SJCRH30 (cell line): Measurements from ENCODE around the gene DIP2A. TPM values are rescaled to one million over a fixed set of nuclear protein-coding genes. Genes with fewer than 3 reads are reported as not detected.

Experiments used
- DNase-seq, 2 experiments: peaks; one replicate each; pipeline ENCODE4 v3.0.0-alpha.2; 2015 to 2020
- H3K27ac ChIP-seq: fragments of 250-450 bp; sonication (Bioruptor Pico); 2 replicates; pipeline ENCODE4 v1.5.1; 2020; ENCODE audit warnings: mild to moderate bottlenecking, moderate library complexity
- H3K27me3 ChIP-seq: fragments of 250-450 bp; sonication (Bioruptor Pico); 2 replicates; pipeline ENCODE4 v1.5.1; 2020; ENCODE audit warnings: mild to moderate bottlenecking, moderate library complexity
- H3K36me3 ChIP-seq: fragments of 250-450 bp; sonication (Bioruptor Pico); 2 replicates; pipeline ENCODE4 v1.5.1; 2020; ENCODE audit warnings: mild to moderate bottlenecking, moderate library complexity
- H3K4me1 ChIP-seq: fragments of 250-450 bp; sonication (Bioruptor Pico); 2 replicates; pipeline ENCODE4 v1.5.1; 2020; ENCODE audit warnings: mild to moderate bottlenecking, moderate library complexity
- H3K4me3 ChIP-seq: fragments of 250-450 bp; sonication (Bioruptor Pico); 2 replicates; pipeline ENCODE4 v1.5.1; 2020; ENCODE audit warnings: mild to moderate bottlenecking, moderate library complexity
- H3K9me3 ChIP-seq: fragments of 250-450 bp; sonication (Bioruptor Pico); replicated peaks from 2 replicates; pipeline ENCODE4 v1.5.1; 2020; ENCODE audit warnings: mild to moderate bottlenecking, moderate library complexity
- total RNA-seq: library from RNA; depleted of rRNA; stranded (reverse); fragments of >200 nt; shearing (Covaris generic); gene quantifications from 2 replicates; pipeline ENCODE4 v1.2.3, GENCODE V29; 2014; rRNA removed

The DIP2A gene, protein sequence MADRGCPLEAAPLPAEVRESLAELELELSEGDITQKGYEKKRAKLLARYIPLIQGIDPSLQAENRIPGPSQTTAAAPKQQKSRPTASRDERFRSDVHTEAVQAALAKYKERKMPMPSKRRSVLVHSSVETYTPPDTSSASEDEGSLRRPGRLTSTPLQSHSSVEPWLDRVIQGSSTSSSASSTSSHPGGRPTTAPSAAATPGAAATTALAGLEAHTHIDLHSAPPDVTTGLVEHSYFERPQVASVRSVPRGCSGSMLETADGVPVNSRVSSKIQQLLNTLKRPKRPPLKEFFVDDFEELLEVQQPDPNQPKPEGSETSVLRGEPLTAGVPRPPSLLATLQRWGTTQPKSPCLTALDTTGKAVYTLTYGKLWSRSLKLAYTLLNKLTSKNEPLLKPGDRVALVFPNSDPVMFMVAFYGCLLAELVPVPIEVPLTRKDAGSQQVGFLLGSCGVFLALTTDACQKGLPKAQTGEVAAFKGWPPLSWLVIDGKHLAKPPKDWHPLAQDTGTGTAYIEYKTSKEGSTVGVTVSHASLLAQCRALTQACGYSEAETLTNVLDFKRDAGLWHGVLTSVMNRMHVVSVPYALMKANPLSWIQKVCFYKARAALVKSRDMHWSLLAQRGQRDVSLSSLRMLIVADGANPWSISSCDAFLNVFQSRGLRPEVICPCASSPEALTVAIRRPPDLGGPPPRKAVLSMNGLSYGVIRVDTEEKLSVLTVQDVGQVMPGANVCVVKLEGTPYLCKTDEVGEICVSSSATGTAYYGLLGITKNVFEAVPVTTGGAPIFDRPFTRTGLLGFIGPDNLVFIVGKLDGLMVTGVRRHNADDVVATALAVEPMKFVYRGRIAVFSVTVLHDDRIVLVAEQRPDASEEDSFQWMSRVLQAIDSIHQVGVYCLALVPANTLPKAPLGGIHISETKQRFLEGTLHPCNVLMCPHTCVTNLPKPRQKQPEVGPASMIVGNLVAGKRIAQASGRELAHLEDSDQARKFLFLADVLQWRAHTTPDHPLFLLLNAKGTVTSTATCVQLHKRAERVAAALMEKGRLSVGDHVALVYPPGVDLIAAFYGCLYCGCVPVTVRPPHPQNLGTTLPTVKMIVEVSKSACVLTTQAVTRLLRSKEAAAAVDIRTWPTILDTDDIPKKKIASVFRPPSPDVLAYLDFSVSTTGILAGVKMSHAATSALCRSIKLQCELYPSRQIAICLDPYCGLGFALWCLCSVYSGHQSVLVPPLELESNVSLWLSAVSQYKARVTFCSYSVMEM (N-terminal part only)
- 22.4 and 27.0 TPM in 2 replicates for total RNA-seq

GRCh38 chr21:46458315-46459023 is at the start of gene DIP2A:
DIP2A (plus strand) TSS chr21:46458891; CDS start chr21:46459132, 241 bp downstream.
- DNase-seq = peak; percentile 97
- Histone ChIP-seq H3K4me3 (peak within 1 kb of the TSS; percentile 82), H3K36me3 (peaks cover 13% of the 10 kb centered on the region), H3K27ac (peak within 1 kb of the TSS; percentile 91), H3K9me3 (no peaks in the 10 kb centered on the region), H3K27me3 (no peaks in the 10 kb centered on the region), H3K4me1 (peaks cover 6% of the 10 kb centered on the region; the same call in 1 of the 2 replicates)

DNA sequence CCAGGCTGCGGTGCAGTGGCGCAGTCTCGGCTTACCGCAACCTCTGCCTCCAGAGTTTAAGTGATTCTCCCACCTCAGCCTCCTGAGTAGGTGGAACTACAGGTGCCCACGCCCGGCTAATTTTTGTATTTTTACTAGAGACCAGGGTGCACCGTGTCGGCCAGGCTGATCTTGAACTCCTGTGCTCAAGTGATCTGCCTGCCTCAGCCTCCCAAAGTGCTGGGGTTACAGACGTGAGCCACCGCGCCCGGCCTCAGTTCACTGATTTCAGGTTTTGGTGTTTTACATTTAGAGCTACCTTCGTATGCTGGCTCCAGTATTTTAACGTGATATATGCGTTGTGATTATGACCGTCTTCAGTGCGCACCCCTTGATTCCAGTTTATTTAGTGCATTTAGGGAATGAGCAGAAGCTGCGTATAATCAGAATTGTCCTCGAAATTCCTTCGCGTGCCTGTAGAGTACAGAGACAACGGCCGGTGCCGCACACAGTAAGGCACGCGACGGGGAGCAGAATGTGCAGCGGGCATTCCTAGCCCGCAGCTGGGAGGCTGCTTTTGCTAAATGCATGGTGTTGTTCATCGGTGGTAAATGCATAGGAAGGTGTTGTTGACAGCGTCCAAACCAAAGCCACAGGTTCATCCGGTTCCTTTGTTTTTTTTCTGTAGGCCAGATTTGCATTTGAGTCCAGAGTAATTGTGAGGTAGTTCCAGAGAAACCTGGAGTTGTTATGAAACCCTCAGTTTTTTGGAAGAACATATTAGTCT is 48.9 kb upstream of the DIP2A start:
- Histone ChIP-seq H3K4me3 (no peak overlapping the region), H3K36me3 (peaks cover 15% of the 10 kb centered on the region), H3K9me3 (no peaks in the 10 kb centered on the region), H3K27me3 (no peaks in the 10 kb centered on the region), H3K27ac (no peak overlapping the region), H3K4me1 (no peaks in the 10 kb centered on the region)
- no peak for DNase-seq

- H3K27me3 ChIP-seq = no peaks in the 10 kb centered on the region
- peaks cover 16% of the 10 kb centered on the region for H3K36me3 ChIP-seq
- no peak overlapping the region for H3K4me3 ChIP-seq
- H3K27ac ChIP-seq = no peak overlapping the region
- no peaks in the 10 kb centered on the region for H3K4me1 ChIP-seq
- DNase-seq = no peak
- no peaks in the 10 kb centered on the region for H3K9me3 ChIP-seq
These were observed 48.2 kb upstream of the DIP2A start for GRCh38 chr21:46410516-46410915.

GRCh38 chr21:46411236-46411635 is 47.5 kb upstream of the DIP2A start:
- H3K9me3 ChIP-seq = no peaks in the 10 kb centered on the region
- no peaks in the 10 kb centered on the region for H3K4me1 ChIP-seq
- peaks cover 23% of the 10 kb centered on the region for H3K36me3 ChIP-seq
- DNase-seq = no peak
- H3K4me3 ChIP-seq = no peak overlapping the region
- no peaks in the 10 kb centered on the region for H3K27me3 ChIP-seq
- H3K27ac ChIP-seq = no peak overlapping the region

GRCh38 chr21:46411691-46412090 is 47.0 kb upstream of the DIP2A start:
- H3K9me3 ChIP-seq = no peaks in the 10 kb centered on the region
- H3K4me3 ChIP-seq = no peak overlapping the region
- no peaks in the 10 kb centered on the region for H3K27me3 ChIP-seq
- DNase-seq = no peak
- no peak overlapping the region for H3K27ac ChIP-seq
- H3K36me3 ChIP-seq = peaks cover 24% of the 10 kb centered on the region
- H3K4me1 ChIP-seq = no peaks in the 10 kb centered on the region

DNA sequence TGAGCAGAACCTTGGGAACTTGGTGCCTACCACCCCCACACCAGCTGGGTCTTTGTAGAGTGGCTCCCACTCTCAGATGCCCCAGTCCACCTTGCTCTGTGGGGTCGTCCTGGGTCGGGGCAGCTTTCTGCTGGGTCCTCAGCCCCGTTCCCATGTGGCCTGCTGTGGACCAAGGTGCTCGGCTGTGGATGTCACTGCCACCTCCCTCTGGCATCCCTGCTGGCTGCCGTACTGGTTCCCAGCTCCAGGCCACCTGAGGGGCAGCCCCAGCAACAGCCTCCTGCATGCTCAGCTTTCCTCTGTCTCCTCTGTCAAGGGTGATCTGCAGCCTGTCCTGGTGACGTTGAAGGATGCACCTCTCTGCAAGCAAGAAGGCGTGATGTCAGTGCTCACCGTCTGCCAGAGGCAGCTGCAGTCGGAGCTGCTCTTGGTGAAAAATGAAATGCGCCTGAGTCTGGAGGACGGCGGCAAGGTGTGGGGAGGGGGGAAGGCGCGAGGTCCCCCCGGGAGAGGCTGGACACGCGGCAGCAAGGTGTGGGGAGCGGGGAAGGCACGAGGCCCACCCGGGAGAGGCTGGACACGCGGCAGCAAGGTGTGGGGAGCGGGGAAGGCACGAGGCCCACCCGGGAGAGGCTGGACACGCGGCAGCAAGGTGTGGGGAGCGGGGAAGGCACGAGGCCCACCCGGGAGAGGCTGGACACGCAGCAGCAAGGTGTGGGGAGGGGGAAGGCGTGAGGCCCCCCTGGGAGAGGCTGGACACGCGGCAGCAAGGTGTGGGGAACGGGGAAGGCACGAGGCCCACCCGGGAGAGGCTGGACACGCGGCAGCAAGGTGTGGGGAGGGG is 45.9 kb upstream of the DIP2A start:
- Histone ChIP-seq H3K9me3 (no peaks in the 10 kb centered on the region), H3K4me3 (no peak overlapping the region), H3K4me1 (no peaks in the 10 kb centered on the region), H3K27ac (no peak overlapping the region), H3K36me3 (peaks cover 23% of the 10 kb centered on the region), H3K27me3 (no peaks in the 10 kb centered on the region)
- no peak for DNase-seq

- Histone ChIP-seq H3K4me3 (no peak overlapping the region), H3K27me3 (no peaks in the 10 kb centered on the region), H3K36me3 (peaks cover 23% of the 10 kb centered on the region), H3K9me3 (no peaks in the 10 kb centered on the region), H3K4me1 (no peaks in the 10 kb centered on the region), H3K27ac (no peak overlapping the region)
- DNase-seq = no peak
These were observed 45.4 kb upstream of the DIP2A start for GRCh38 chr21:46413365-46413696.

DNA sequence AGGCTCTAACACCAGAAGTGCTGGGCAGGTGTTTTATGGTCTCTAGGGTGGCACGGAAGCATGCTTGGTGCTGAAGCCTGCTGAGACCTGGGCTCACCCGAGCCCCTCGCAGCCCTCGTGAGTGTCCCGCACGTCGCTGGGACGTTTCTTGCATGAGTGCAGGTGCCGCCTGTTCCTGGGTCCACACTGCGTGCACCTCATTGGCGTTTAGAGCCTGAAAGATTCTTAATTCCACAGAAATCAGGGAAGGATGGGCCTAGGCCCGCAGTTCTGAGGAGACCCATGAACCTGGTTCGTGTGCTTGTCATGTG is 43.8 kb upstream of the DIP2A start:
- no peak overlapping the region for H3K27ac ChIP-seq
- H3K4me1 ChIP-seq = no peaks in the 10 kb centered on the region
- H3K36me3 ChIP-seq = peaks cover 23% of the 10 kb centered on the region
- H3K9me3 ChIP-seq = no peaks in the 10 kb centered on the region
- no peak for DNase-seq
- H3K4me3 ChIP-seq = no peak overlapping the region
- no peaks in the 10 kb centered on the region for H3K27me3 ChIP-seq

GRCh38 chr21:46416551-46416950 is 42.1 kb upstream of the DIP2A start:
- DNase-seq = peak; percentile 22 to 29
- Histone ChIP-seq H3K36me3 (peaks cover 27% of the 10 kb centered on the region), H3K4me1 (no peaks in the 10 kb centered on the region), H3K4me3 (no peak overlapping the region), H3K27me3 (no peaks in the 10 kb centered on the region), H3K9me3 (no peaks in the 10 kb centered on the region), H3K27ac (no peak overlapping the region; the same call in 1 of the 2 replicates)

GRCh38 chr21:46418265-46418946 is 40.3 kb upstream of the DIP2A start:
- no peak for DNase-seq

DNA sequence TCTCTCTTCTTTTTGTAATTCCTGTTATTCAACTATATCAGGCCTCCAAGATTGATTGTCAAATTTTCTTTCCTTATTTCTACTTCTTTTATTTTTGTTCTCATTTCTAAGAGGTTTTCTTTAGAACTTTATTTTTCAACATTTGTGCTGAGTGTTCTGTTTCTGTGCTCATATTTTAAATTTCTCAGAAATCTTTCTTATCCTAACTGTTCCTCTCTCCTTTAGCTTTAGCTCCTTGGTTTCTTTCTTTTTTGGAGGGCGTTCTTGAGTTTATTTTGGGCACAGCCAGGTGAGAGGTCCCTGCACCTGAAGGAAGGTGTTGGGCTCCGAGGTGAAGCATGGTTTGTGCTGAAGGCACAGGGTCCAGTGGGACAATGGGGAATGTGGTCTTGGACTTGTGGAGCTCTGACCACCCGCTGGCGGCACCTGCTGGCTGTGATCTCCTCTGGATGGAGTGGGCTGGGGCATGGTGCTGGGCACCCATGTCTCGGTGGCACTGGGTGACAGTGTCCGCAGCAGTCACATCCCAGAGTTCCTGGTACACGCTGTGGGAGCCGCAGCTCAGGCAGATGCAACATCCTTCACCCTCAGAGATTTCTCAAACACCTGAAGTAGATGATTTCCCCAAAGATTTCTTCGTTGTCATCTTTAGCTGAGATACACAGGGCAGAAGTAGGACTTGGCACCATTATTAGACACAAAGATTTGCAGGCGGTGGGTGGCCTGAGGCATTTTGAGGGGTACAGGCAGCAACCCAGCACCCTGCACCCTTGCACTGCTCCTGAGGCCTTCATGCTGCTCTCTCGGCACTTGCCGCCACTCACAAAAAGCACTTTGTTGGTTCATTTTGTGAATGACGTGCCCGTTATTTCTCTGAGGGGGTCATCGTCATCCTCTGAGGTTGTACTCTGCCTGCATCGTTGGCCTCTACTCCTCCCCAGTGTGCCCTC is 38.2 kb upstream of the DIP2A start:
- Histone ChIP-seq H3K36me3 (peaks cover 36% of the 10 kb centered on the region), H3K4me3 (no peak overlapping the region), H3K4me1 (no peaks in the 10 kb centered on the region), H3K27ac (no peak overlapping the region), H3K9me3 (no peaks in the 10 kb centered on the region), H3K27me3 (no peaks in the 10 kb centered on the region)
- no peak for DNase-seq

More at GRCh38 chr21:46418265-46418946, 40.3 kb upstream of the DIP2A start:
- H3K4me1 ChIP-seq = no peaks in the 10 kb centered on the region
- H3K4me3 ChIP-seq = no peak overlapping the region
- H3K27me3 ChIP-seq = no peaks in the 10 kb centered on the region
- H3K36me3 ChIP-seq = peaks cover 32% of the 10 kb centered on the region
- no peaks in the 10 kb centered on the region for H3K9me3 ChIP-seq
- no peak overlapping the region for H3K27ac ChIP-seq
